Measurements from ENCODE around the gene TMEM167A.

The TMEM167A gene

GRCh38 chr5:83034528-83035207 lies 42.5 kb downstream of the TMEM167A start:
- no peak for DNase-seq

GRCh38 chr5:83034036-83034435 lies 43.2 kb downstream of the TMEM167A start:
- DNase-seq, result peak; percentile 27

- no peak for DNase-seq
Observed at GRCh38 chr5:83031381-83031780, 45.8 kb downstream of the TMEM167A start.

GRCh38 chr5:83029912-83030311 lies 47.3 kb downstream of the TMEM167A start:
- DNase-seq, result no peak

- DNase-seq, result peak; percentile 64
Observed at GRCh38 chr5:83026930-83027687, 50.1 kb downstream of the TMEM167A start.

GRCh38 chr5:83026516-83026915 lies 50.7 kb downstream of the TMEM167A start:
- peak; percentile 61 for DNase-seq

GRCh38 chr5:83025690-83026478 lies 51.3 kb downstream of the TMEM167A start:
- no peak for DNase-seq

- no peak for DNase-seq
Observed at GRCh38 chr5:83022334-83022733, 54.9 kb downstream of the TMEM167A start.

- DNase-seq, result no peak
Observed at GRCh38 chr5:83015676-83016075, 61.5 kb downstream of the TMEM167A start.

- DNase-seq, result no peak
Observed at GRCh38 chr5:83011985-83012384, 65.2 kb downstream of the TMEM167A start.

- no peak for DNase-seq
Observed at GRCh38 chr5:83009408-83009807, 67.8 kb downstream of the TMEM167A start.

GRCh38 chr5:83007755-83008154 lies 69.4 kb downstream of the TMEM167A start:
- DNase-seq, result no peak

GRCh38 chr5:83006683-83007283 lies 70.4 kb downstream of the TMEM167A start:
- no peak for DNase-seq

GRCh38 chr5:83003791-83004190 lies 73.4 kb downstream of the TMEM167A start:
- no peak for DNase-seq

All from NCI-H69 (cell line).